ENCODE measurements around the gene ELP5. TPM values are rescaled to one million over a fixed set of nuclear protein-coding genes. Genes with fewer than 3 reads are reported as not detected.

ELP5 gene
- total RNA-seq, 1 experiment from 2014 or later = 25.5 TPM

DNA sequence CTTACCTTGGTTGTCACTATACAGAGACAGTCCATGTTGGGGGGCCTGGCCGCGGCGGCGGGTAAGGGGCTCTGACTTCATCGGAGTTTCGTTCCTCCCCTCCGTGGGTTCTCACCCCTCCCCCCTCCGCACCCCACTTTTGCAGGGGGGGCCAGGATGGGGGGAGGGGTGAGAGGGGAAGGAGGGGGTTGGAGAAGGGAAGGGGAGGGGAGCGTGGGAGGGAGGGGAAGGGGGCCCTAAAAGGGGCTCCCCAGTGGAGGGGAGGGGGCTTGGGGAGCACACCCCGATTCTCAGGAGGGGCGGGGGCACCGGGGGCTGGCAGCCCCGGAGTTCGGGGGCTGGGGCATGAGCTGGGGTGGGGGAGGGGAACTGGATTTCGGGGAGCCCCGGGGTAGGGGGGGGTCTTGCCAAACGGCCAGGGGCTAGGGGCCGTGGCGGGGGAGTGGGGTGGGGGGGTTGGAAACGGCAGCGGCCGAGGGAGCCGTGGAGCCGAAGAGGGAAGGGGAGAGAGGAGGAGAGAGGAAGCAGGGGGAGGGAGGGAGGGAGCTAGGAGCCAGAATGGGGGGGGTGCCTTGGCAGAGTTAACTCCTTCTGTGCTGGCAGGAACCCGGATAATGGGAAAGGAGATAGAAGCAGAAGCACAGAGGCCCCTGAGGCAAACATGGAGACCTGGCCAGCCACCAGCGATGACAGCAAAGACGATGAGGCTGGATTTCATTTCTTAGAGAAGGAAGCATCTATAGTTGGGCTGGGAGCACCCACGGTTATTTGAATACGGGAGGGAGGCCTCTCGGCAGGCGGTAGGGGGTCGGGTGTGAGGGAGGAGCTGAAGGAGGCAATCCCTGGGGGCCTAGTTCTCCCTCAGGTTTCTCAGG is 34.7 kb upstream of the ELP5 start:
- no peak for DNase-seq (ENCODE audit: low read depth)
- in situ Hi-C loops (cut with HindIII; ENCODE audit: low pct_unique_long_range_greater_than_20kb, low sequenced_read_pairs) = no loop called here

DNA sequence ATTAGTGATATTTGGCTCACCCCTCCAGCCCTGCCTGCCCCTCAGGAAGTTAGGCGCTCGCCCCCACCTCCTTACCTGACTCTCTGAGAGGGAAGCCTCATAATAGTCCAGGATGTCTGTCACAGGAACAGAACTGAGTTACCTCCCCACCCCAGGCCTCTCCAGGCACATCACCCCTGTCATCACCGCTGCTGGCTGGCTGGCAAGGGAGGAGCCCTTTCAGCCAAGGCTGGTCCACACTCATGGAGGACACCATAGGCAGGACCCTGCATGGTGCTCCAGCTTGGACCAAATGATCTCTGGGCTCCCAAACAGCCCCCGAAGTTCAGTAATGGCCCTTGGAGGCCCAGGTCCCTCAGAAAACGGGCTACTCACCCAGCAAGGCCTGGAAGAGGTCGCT is 33.8 kb upstream of the ELP5 start:
- in situ Hi-C loops (cut with HindIII; ENCODE audit: low pct_unique_long_range_greater_than_20kb, low sequenced_read_pairs) = no loop called here
- no peak for DNase-seq (ENCODE audit: low read depth)

GRCh38 chr17:7218758-7219157 is 33.3 kb upstream of the ELP5 start:
- DNase-seq (ENCODE audit: low read depth) = no peak
- in situ Hi-C loops (cut with HindIII; ENCODE audit: low pct_unique_long_range_greater_than_20kb, low sequenced_read_pairs) = no loop called here

- no peak for DNase-seq (ENCODE audit: low read depth)
- in situ Hi-C loops (cut with HindIII; ENCODE audit: low pct_unique_long_range_greater_than_20kb, low sequenced_read_pairs) = no loop called here
These were observed 32.7 kb upstream of the ELP5 start for GRCh38 chr17:7219229-7219811.

DNA sequence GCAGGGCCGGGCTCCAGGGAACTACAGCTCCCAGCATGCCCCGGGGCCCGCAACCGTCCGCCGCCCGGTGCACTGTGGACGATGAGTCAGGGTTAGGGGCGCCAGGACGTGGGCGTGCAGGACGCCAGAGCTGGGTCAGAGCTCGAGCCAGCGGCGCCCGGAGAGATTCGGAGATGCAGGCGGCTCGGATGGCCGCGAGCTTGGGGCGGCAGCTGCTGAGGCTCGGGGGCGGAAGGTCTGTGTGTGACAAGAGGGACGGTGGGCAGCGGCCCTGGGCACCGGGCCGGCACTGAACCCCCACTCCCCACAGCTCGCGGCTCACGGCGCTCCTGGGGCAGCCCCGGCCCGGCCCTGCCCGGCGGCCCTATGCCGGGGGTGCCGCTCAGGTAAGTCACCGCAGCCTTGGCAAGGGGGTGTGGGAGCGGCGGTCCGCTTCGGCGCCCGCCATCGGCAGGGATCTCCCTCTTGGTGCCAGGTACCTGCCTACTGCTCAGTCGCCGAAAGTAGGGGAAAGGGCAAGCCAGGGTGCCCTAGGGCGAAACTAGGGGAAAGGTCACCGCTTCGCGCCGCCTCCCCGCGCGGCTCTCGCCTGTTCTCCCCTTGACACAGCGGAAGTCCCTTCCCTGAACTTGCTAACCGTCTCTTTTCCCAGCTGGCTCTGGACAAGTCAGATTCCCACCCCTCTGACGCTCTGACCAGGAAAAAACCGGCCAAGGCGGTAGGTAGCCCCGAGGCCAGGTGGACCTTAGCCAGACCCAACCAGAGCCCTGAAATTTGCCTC is 32.0 kb upstream of the ELP5 start, which contains the start of the genes ACADVL and DLG4:
Gene ACADVL, plus strand, starts transcription at position 127 of the 781 bp plus-strand sequence. Its CDS starts 47 bp downstream, at position 174.
Gene DLG4, minus strand, starts transcription at position 25 of the 781 bp plus-strand sequence.
- in situ Hi-C loops (cut with HindIII; ENCODE audit: low pct_unique_long_range_greater_than_20kb, low sequenced_read_pairs) = no loop called here
- peak; percentile 83 for DNase-seq (ENCODE audit: low read depth)

DNA sequence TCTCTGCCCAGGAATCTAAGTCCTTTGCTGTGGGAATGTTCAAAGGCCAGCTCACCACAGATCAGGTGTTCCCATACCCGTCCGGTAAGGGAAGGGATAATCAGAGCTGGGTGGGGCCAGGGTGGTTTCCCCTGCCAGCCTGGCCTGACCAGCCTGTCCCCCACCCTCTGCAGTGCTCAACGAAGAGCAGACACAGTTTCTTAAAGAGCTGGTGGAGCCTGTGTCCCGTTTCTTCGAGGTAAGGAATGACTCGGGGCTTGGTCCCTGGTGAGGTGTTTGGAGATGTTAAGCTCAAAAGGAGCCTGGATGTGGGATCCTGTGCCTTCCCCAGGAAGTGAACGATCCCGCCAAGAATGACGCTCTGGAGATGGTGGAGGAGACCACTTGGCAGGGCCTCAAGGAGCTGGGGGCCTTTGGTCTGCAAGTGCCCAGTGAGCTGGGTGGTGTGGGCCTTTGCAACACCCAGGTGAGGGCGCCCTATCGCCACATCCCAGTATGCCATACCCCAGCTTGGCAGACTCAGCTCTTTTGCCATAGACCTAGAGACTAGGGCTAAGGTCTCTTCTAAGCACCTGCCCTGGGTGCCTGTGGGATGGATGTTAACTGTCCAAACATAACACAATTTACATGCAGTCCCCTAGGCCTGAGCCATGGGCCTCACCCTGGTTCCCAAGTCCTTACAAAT is 31.3 kb upstream of the ELP5 start:
- in situ Hi-C loops (cut with HindIII; ENCODE audit: low pct_unique_long_range_greater_than_20kb, low sequenced_read_pairs) = no loop called here
- DNase-seq (ENCODE audit: low read depth) = no peak

- in situ Hi-C loops (cut with HindIII; ENCODE audit: low pct_unique_long_range_greater_than_20kb, low sequenced_read_pairs) = no loop called here
- DNase-seq (ENCODE audit: low read depth) = no peak
These were observed 30.5 kb upstream of the ELP5 start for GRCh38 chr17:7221278-7222092.

DNA sequence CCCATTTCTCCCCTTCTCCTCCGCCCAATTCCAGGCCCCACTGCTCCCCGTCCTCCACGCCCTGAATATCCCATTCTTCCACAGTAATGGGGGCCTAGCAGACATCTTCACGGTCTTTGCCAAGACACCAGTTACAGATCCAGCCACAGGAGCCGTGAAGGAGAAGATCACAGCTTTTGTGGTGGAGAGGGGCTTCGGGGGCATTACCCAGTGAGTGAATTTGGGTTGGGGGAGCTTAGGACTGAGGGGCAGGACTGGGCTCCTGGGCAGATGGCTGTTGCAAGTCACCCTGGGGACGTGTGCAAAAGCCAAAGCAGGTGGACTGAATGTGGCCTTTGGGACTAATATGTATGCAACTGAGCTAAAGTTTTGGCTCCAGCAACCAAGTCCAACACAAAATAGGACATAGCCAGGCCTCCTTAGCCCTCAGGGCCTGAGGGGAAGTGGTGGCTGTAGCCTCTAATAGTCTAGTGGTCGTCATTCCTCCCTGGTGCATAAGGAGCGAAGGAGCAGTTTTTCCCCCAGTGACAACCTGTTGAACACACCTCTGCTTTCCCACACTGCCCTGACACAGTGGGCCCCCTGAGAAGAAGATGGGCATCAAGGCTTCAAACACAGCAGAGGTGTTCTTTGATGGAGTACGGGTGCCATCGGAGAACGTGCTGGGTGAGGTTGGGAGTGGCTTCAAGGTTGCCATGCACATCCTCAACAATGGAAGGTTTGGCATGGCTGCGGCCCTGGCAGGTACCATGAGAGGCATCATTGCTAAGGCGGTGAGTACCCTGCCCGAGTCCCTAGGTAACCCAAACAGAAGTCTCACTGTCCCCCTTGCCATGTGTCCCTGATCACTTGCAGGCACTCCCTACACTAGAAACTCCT is 29.7 kb upstream of the ELP5 start:
- no peak for DNase-seq (ENCODE audit: low read depth)
- in situ Hi-C loops (cut with HindIII; ENCODE audit: low pct_unique_long_range_greater_than_20kb, low sequenced_read_pairs) = no loop called here

- no peak for DNase-seq (ENCODE audit: low read depth)
- in situ Hi-C loops (cut with HindIII; ENCODE audit: low pct_unique_long_range_greater_than_20kb, low sequenced_read_pairs) = no loop called here
These were observed 29.1 kb upstream of the ELP5 start for GRCh38 chr17:7222972-7223292.

- no peak for DNase-seq (ENCODE audit: low read depth)
- in situ Hi-C loops (cut with HindIII; ENCODE audit: low pct_unique_long_range_greater_than_20kb, low sequenced_read_pairs) = no loop called here
These were observed 28.6 kb upstream of the ELP5 start for GRCh38 chr17:7223375-7223774.

GRCh38 chr17:7224110-7224509 is 27.9 kb upstream of the ELP5 start:
- in situ Hi-C loops (cut with HindIII; ENCODE audit: low pct_unique_long_range_greater_than_20kb, low sequenced_read_pairs) = no loop called here
- no peak for DNase-seq (ENCODE audit: low read depth)

DNA sequence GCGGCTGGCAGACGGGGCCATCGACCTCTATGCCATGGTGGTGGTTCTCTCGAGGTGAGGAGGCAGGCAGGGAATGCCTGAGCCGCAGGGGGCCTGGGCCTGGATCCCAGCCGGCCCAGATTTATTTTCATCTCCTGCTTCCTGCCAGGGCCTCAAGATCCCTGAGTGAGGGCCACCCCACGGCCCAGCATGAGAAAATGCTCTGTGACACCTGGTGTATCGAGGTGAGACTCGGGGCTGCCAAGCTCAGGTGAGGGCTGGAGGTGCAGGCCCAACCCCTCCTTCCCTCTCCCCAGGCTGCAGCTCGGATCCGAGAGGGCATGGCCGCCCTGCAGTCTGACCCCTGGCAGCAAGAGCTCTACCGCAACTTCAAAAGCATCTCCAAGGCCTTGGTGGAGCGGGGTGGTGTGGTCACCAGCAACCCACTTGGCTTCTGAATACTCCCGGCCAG is 27.3 kb upstream of the ELP5 start:
- in situ Hi-C loops (cut with HindIII; ENCODE audit: low pct_unique_long_range_greater_than_20kb, low sequenced_read_pairs) = no loop called here
- no peak for DNase-seq (ENCODE audit: low read depth)

DNA sequence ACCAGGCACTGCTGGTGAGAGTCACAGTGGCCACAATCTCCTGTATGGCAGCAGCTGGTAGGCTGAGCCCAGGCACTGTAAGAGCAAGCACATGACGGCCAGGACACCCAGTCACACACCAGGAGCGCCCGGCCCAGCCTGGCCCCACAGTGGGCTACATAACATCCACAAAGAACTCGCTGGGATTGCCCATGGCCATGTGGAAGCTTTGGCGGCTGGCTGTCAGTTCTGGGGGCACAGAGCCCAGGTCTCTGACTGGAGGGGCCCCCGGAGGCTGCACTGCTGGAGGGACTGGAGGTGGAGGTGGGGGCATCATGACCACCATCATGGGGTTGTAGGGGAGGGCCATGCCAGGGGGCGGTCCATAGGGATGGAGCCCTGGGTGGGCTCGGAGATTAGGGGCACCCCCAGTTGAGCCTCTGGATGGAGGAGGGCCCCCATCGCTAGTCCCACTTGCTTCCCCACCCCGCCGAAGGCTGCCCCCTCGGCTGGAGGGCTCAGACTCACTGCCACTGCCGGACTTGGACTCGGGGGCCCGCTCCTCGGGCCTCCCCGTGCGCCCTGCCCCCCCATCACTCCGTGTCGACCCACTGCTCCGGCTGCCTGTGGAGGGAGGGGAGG is 26.2 kb upstream of the ELP5 start:
- in situ Hi-C loops (cut with HindIII; ENCODE audit: low pct_unique_long_range_greater_than_20kb, low sequenced_read_pairs) = no loop called here

DNA sequence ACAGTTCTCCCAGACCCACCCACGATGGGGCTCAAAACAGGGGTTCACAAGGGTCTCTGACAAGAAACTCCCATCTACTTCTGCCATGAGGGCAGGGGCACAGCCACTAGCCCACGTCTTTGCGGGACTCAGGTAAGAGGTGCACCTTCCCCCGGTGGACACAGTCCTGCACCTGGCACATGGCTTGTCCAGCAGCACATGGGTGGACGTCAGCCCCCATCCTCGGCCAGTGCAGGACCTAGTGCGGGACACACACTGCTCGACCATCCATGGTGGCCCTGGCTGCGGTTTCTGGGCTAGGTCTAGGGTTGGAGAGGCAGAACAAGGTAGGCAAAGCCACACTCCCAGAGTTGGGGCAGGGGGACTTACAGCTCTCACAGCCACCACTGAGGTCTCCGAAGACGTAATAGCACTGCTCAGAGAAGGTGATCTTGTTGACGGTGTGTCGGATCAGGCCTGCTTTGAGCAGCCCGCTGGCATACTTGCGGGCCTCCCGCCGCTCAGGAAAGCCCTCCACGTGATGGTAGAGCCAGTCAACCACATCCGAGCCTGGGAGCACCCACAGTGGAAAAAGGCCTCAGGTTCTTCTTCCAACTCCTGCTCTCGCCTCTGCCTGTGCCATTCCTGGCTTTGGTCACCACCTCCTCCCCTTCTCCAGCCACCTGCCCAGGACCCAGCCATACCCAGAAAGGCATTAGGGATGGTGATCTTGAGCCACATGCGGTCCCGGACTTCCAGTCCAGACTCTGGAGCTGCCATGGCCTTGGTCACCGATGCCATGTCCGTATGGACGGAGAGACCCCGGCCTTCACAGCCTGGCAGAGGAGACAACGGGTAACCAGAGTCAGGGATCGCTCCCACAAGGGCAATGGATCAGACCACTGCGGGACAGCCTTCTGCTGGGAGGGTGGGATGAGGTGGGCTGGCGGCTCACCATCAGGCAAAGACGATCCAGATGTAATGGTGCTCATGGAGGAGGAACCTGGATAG is 25.0 kb upstream of the ELP5 start:
- DNase-seq (ENCODE audit: low read depth) = no peak
- in situ Hi-C loops (cut with HindIII; ENCODE audit: low pct_unique_long_range_greater_than_20kb, low sequenced_read_pairs) = no loop called here

More for the DNA sequence above, 26.2 kb upstream of the ELP5 start:
- no peak for DNase-seq (ENCODE audit: low read depth)

GRCh38 chr17:7228920-7229319 is 23.1 kb upstream of the ELP5 start:
- in situ Hi-C loops (cut with HindIII; ENCODE audit: low pct_unique_long_range_greater_than_20kb, low sequenced_read_pairs) = no loop called here
- no peak for DNase-seq (ENCODE audit: low read depth)
